Right atrium auricular region (tissue), 2 donors: Measurements from ENCODE around the gene FBXL7. TPM values are rescaled to one million over a fixed set of nuclear protein-coding genes. Genes with fewer than 3 reads are reported as not detected.

Experiments
- DNase-seq: peaks from one replicate; pipeline ENCODE4 v3.0.0-alpha.2; 2019; ENCODE audit warnings: low spot score
- H3K27ac ChIP-seq, 2 donors: fragments of 200-600 bp; sonication (generic); 1 replicate in 1 of 2; 2 replicates in 1 of 2; pipeline ENCODE4 v1.5.1; 2016 to 2019
- H3K27me3 ChIP-seq, 2 donors: fragments of 200-600 bp; sonication (generic); one replicate each; pipeline versions ENCODE4 v1.5.1 to v1.6.0; 2017 to 2019
- H3K36me3 ChIP-seq: fragments of 200-600 bp; sonication (generic); one replicate; pipeline ENCODE4 v1.5.1; 2016
- H3K4me1 ChIP-seq, 2 donors: fragments of 200-600 bp; sonication (generic); one replicate each; pipeline versions ENCODE4 v1.5.1 to v1.6.0; 2017 to 2019
- H3K4me3 ChIP-seq, 2 donors: fragments of 200-600 bp; sonication (generic); 1 replicate in 1 of 2; 2 replicates in 1 of 2; pipeline ENCODE4 v1.5.1; 2017 to 2019; ENCODE audit warnings: mild to moderate bottlenecking in 1 of 2, moderate library complexity in 1 of 2
- H3K9me3 ChIP-seq, 2 donors: fragments of 200-600 bp; sonication (generic); one replicate each; pipeline ENCODE4 v1.5.1; 2019
- total RNA-seq, 2 donors: library from RNA; depleted of rRNA; stranded (reverse); fragments of >200 nt; gene quantifications; one replicate each; pipeline ENCODE4 v1.1.0, GENCODE V29; 2016
- TF ChIP-seq, protein P1 (sequence below), 2 donors: fragments of 200-600 bp; sonication (generic); IDR thresholded peaks; one replicate each; pipeline ENCODE4 v1.5.1; 2019; ENCODE audit warnings: antibody characterized with exemption in 2 of 2

The FBXL7 gene
- total RNA-seq, 2 donors from 2014 or later: 16.6 to 18.4 TPM

GRCh38 chr5:15596936-15597335, 97.0 kb downstream of the FBXL7 start:
- no peaks in the 10 kb centered on the region for H3K4me1 ChIP-seq
- no peaks in the 10 kb centered on the region for H3K27me3 ChIP-seq
- H3K4me3 ChIP-seq: no peak overlapping the region
- no peak for DNase-seq
- H3K9me3 ChIP-seq: no peaks in the 10 kb centered on the region
- H3K27ac ChIP-seq: no peak overlapping the region
- no peaks in the 10 kb centered on the region for H3K36me3 ChIP-seq
- TF ChIP-seq, protein P1, sequence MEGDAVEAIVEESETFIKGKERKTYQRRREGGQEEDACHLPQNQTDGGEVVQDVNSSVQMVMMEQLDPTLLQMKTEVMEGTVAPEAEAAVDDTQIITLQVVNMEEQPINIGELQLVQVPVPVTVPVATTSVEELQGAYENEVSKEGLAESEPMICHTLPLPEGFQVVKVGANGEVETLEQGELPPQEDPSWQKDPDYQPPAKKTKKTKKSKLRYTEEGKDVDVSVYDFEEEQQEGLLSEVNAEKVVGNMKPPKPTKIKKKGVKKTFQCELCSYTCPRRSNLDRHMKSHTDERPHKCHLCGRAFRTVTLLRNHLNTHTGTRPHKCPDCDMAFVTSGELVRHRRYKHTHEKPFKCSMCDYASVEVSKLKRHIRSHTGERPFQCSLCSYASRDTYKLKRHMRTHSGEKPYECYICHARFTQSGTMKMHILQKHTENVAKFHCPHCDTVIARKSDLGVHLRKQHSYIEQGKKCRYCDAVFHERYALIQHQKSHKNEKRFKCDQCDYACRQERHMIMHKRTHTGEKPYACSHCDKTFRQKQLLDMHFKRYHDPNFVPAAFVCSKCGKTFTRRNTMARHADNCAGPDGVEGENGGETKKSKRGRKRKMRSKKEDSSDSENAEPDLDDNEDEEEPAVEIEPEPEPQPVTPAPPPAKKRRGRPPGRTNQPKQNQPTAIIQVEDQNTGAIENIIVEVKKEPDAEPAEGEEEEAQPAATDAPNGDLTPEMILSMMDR (IDR thresholded peaks at IDR 0.05): no peak

DNA sequence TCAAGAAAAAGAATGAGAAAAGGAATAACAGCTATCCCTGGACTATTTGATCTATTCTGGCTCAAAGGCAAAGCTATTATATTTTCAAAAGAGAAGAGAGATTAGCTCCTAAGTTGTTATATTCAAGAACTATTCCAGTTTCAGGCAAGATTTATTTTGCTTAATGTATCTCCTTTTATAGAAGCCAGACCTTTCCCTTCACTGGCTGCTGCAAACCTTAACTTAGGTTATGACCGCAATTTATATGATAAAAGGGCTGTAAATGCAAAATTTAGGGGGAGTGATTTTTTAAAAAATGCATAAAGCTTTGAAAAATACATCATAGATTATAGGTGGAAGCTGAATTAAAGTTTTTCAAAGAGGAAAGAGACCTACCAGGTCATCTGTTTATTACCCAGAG, 97.8 kb downstream of the FBXL7 start:
- TF ChIP-seq, protein P1 (IDR thresholded peaks at IDR 0.05): no peak
- no peak for DNase-seq
- Histone ChIP-seq H3K4me3 (no peak overlapping the region), H3K4me1 (no peaks in the 10 kb centered on the region), H3K27ac (no peak overlapping the region), H3K36me3 (no peaks in the 10 kb centered on the region), H3K27me3 (no peaks in the 10 kb centered on the region), H3K9me3 (no peaks in the 10 kb centered on the region)

DNA sequence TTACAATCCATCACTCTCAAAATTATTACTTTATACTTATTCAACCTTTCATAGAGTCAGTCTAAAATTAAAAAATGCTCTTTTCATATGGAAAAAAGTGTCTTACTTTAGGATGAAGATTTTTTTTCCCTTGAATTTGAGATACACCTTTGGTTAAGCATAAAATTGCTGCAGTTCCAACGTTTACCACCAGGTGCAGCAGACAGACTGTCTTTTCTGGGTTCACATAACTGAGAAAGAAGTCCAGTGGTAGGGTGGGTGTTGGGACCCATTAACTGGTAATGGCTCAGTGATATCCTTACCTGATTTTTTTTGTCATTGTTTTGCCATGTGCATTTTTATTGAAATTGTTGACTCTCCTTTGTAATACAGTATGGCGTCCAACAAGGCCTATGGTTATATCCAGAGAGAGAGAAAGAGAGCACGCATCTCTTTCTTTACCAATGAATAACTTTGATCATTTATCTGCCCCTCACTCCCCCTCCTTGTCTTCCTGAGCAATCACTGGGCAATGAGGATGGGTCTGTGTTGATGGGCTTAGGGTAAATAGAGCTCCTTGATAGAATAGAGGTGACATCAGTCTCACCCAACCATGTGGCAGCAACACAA, 98.4 kb downstream of the FBXL7 start:
- Histone ChIP-seq H3K9me3 (no peaks in the 10 kb centered on the region), H3K27me3 (no peaks in the 10 kb centered on the region), H3K27ac (no peak overlapping the region), H3K36me3 (no peaks in the 10 kb centered on the region), H3K4me1 (no peaks in the 10 kb centered on the region), H3K4me3 (no peak overlapping the region)
- no peak for DNase-seq
- TF ChIP-seq, protein P1 (IDR thresholded peaks at IDR 0.05): peak; percentile 34 to 60

DNA sequence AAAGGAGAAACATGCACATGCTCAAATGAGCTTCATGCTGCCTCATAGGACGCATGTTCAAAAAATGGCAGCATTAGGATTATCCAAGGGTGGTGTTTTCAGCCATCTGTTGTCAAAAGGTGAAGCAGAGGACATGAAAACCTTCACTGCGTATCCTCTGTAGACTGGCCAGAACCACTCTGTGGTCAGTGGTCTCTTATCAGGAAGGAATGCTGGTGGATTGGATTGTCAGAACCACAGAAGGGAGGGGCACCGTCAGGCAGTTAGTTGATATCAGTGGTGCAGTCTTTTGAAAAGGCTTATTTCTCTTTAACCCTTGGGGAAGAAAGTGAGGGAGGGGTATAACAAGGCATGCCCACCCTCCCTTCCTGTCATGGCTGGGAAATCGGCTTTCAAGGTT, 100.1 kb downstream of the FBXL7 start:
- Histone ChIP-seq H3K27me3 (no peaks in the 10 kb centered on the region), H3K27ac (no peak overlapping the region), H3K4me1 (no peaks in the 10 kb centered on the region), H3K4me3 (no peak overlapping the region), H3K9me3 (no peaks in the 10 kb centered on the region), H3K36me3 (no peaks in the 10 kb centered on the region)
- no peak for DNase-seq
- TF ChIP-seq, protein P1 (IDR thresholded peaks at IDR 0.05): no peak

GRCh38 chr5:15601274-15601673, 101.3 kb downstream of the FBXL7 start:
- no peak for DNase-seq
- H3K36me3 ChIP-seq: no peaks in the 10 kb centered on the region
- TF ChIP-seq, protein P1 (IDR thresholded peaks at IDR 0.05): no peak
- no peak overlapping the region for H3K4me3 ChIP-seq
- H3K9me3 ChIP-seq: no peaks in the 10 kb centered on the region
- peaks cover 0 to under 1% of the 10 kb centered on the region in 2 donors for H3K4me1 ChIP-seq
- no peak overlapping the region for H3K27ac ChIP-seq
- H3K27me3 ChIP-seq: no peaks in the 10 kb centered on the region

DNA sequence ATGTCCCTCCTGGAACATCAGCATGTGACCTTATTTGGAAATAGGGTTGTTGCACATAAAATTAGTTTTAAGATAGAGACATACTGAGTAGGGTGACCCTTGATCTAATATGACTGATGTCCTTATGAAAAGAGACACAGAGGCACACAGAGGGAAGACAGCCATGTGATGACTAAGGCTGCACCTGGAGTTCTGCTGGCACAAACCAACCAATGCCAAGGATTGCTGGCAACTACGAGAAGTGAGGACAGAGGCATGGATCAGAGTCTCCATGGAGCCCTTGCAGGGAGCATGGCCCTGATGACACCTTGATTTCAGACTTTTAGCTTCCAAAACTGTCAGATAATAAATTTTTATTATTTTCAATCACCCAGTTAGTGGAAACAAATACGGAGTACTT, 101.9 kb downstream of the FBXL7 start:
- Histone ChIP-seq H3K4me1 (peaks cover 0 to 4% of the 10 kb centered on the region in 2 donors), H3K27me3 (no peaks in the 10 kb centered on the region), H3K36me3 (no peaks in the 10 kb centered on the region), H3K9me3 (no peaks in the 10 kb centered on the region), H3K4me3 (no peak overlapping the region), H3K27ac (no peak overlapping the region)
- TF ChIP-seq, protein P1 (IDR thresholded peaks at IDR 0.05): no peak
- DNase-seq: no peak
